ENCODE data around the gene NUTM2B.
"Not testable (repeated sequence)": the region's sequence is repeated elsewhere in the genome, so short reads cannot be mapped to it uniquely, and the experiment has no call there.

DNA sequence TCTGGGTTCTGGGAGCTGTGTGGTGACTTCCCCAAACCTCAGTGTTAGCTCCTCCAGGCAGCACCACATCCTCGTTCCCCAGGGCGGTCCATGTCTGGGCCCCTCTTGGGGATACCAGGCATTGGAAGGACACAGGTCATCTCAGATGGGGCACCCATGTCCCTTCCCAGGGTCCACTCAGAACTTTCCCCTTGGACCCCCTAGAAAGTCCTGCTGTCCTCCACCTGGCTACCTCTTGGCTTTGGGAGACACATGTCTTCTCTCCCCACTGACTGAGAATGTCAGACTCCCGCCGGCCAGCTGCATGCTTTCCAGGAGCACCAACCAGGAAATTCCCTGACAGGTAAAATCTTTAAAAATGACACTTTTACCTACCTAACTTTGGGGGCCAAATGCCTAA is 16.4 kb upstream of the NUTM2B start:
- TF ChIP-seq, protein P1, sequence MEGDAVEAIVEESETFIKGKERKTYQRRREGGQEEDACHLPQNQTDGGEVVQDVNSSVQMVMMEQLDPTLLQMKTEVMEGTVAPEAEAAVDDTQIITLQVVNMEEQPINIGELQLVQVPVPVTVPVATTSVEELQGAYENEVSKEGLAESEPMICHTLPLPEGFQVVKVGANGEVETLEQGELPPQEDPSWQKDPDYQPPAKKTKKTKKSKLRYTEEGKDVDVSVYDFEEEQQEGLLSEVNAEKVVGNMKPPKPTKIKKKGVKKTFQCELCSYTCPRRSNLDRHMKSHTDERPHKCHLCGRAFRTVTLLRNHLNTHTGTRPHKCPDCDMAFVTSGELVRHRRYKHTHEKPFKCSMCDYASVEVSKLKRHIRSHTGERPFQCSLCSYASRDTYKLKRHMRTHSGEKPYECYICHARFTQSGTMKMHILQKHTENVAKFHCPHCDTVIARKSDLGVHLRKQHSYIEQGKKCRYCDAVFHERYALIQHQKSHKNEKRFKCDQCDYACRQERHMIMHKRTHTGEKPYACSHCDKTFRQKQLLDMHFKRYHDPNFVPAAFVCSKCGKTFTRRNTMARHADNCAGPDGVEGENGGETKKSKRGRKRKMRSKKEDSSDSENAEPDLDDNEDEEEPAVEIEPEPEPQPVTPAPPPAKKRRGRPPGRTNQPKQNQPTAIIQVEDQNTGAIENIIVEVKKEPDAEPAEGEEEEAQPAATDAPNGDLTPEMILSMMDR (IDR thresholded peaks at IDR 0.05) = not testable (repeated sequence)
- TF ChIP-seq EZH2 (IDR thresholded peaks at IDR 0.05; ENCODE audit: borderline replicate concordance, insufficient read depth, low read depth, low read length, poor library complexity, severe bottlenecking) = not testable (repeated sequence)

Data from B cell (primary cell).